HepG2 (cell line): ENCODE results near the gene ITGAV. TPM values are rescaled to one million over a fixed set of nuclear protein-coding genes. Genes with fewer than 3 reads are reported as not detected.

Experiments used
- AGO2 ChIP-seq: fragments of 200-400 bp; formaldehyde crosslinking; optimal IDR thresholded peaks from 2 replicates; pipeline ENCODE3; 2017; ENCODE audit warnings: mild to moderate bottlenecking, low read depth, low read length, moderate library complexity
- ARID5B ChIP-seq: IDR thresholded peaks from 2 replicates; pipeline ENCODE4 v1.4.0; 2020; ENCODE audit warnings: mild to moderate bottlenecking, missing genetic modification reagents
- BCL6 ChIP-seq: IDR thresholded peaks from 2 replicates; pipeline ENCODE4 v1.6.1; 2016; ENCODE audit warnings: missing genetic modification reagents, missing compliant biosample characterization
- DPF2 ChIP-seq: sonication (generic); formaldehyde crosslinking; IDR thresholded peaks from 2 replicates; pipeline ENCODE4 v1.4.0; 2020; ENCODE audit warnings: mild to moderate bottlenecking, low read depth, missing genetic modification reagents, borderline replicate concordance
- FOXP1 ChIP-seq, 2 experiments: fragments of 450-650 bp in 1 of 2; IDR thresholded peaks; 2 replicates each; pipeline ENCODE4 v1.6.1; 2017 to 2018; ENCODE audit warnings: antibody characterized with exemption in 1 of 2
- HNRNPL ChIP-seq: fragments of 200-400 bp; formaldehyde crosslinking; IDR thresholded peaks from 2 replicates; pipeline ENCODE4 v1.6.1; 2017; ENCODE audit warnings: mild to moderate bottlenecking, low read depth, low read length
- MAZ ChIP-seq, 2 experiments: sonication (generic) in 1 of 2; formaldehyde crosslinking in 1 of 2; IDR thresholded peaks; 2 replicates each; pipeline versions ENCODE4 v1.5.0 to v1.6.1; 2012 to 2020; ENCODE audit warnings: low read depth in 2 of 2, mild to moderate bottlenecking in 2 of 2, borderline replicate concordance in 1 of 2, improper control_type of control experiment in 1 of 2, low read length in 1 of 2, missing genetic modification reagents in 1 of 2, moderate library complexity in 1 of 2
- MXI1 ChIP-seq: IDR thresholded peaks from 3 replicates; pipeline ENCODE4 v1.6.1; 2012; ENCODE audit warnings: low read depth, low read length, inconsistent platforms, borderline replicate concordance
- MZF1 ChIP-seq: sonication (generic); formaldehyde crosslinking; IDR thresholded peaks from 2 replicates; pipeline ENCODE4 v1.8.1; 2023; ENCODE audit warnings: mild to moderate bottlenecking, missing genetic modification reagents, borderline replicate concordance
- PRDM4 ChIP-seq: sonication (generic); formaldehyde crosslinking; IDR thresholded peaks from 2 replicates; pipeline ENCODE4 v1.9.0; 2021; ENCODE audit warnings: missing genetic modification reagents, borderline replicate concordance
- SRY ChIP-seq: sonication (generic); formaldehyde crosslinking; IDR thresholded peaks from 2 replicates; pipeline ENCODE4 v1.8.0; 2022; ENCODE audit warnings: mild to moderate bottlenecking, missing genetic modification reagents
- TOE1 ChIP-seq: sonication (generic); formaldehyde crosslinking; IDR thresholded peaks from 2 replicates; pipeline ENCODE4 v1.4.0; 2020; ENCODE audit warnings: mild to moderate bottlenecking, missing genetic modification reagents
- ZFP90 ChIP-seq: sonication (generic); formaldehyde crosslinking; IDR thresholded peaks from 2 replicates; pipeline ENCODE4 v1.8.0; 2022; ENCODE audit warnings: missing genetic modification reagents, mild to moderate bottlenecking, inconsistent platforms, borderline replicate concordance
- ZNF251 ChIP-seq: sonication (generic); formaldehyde crosslinking; IDR thresholded peaks from 2 replicates; pipeline ENCODE4 v1.9.0; 2021; ENCODE audit warnings: mild to moderate bottlenecking, missing genetic modification reagents
- ZNF331 ChIP-seq: sonication (generic); formaldehyde crosslinking; IDR thresholded peaks from 2 replicates; pipeline ENCODE4 v1.4.0; 2020; ENCODE audit warnings: missing genetic modification reagents
- ZNF556 ChIP-seq: sonication (generic); formaldehyde crosslinking; IDR thresholded peaks from 2 replicates; pipeline ENCODE4 v1.4.0; 2020; ENCODE audit warnings: mild to moderate bottlenecking, missing genetic modification reagents, borderline replicate concordance
- ZNF597 ChIP-seq: sonication (generic); formaldehyde crosslinking; IDR thresholded peaks from 2 replicates; pipeline ENCODE4 v1.5.0; 2020; ENCODE audit warnings: missing genetic modification reagents
- ZNF740 ChIP-seq: sonication (generic); formaldehyde crosslinking; IDR thresholded peaks from 2 replicates; pipeline ENCODE4 v1.4.0; 2020; ENCODE audit warnings: missing genetic modification reagents
- ZNF777 ChIP-seq: sonication (generic); formaldehyde crosslinking; IDR thresholded peaks from 2 replicates; pipeline ENCODE4 v1.4.0; 2020; ENCODE audit warnings: missing genetic modification reagents
- ZNF800 ChIP-seq: sonication (generic); formaldehyde crosslinking; IDR thresholded peaks from 2 replicates; pipeline ENCODE4 v1.4.0; 2020; ENCODE audit warnings: missing genetic modification reagents
- polyA plus RNA-seq, 8 experiments: library from polyadenylated mRNA; depleted of rRNA in 3 of 8; stranded (reverse) in 7 of 8; unstranded in 1 of 8; fragments of >200 nt; fragmentation: Illumina TruSeq in 4 of 8; extraction: Trizol in 4 of 8; gene quantifications; 2 replicates each; pipeline versions ENCODE4 v1.2.1 to v1.2.3, GENCODE V29; 2011 to 2016; ENCODE audit warnings: low read depth in 4 of 8, missing spikeins in 1 of 8, mixed read lengths in 1 of 8; ENCODE audit not compliant: insufficient read depth in 1 of 8
- total RNA-seq, 5 experiments: library from RNA; depleted of rRNA; stranded (reverse); fragments of >200 nt; fragmentation: Illumina TruSeq; extraction: Trizol; gene quantifications; 2 replicates each; pipeline ENCODE4 v1.2.3, GENCODE V29; 2016; ENCODE audit warnings: low read depth in 1 of 5

Gene ITGAV
- total and polyA plus RNA-seq, 2 of the 13 experiments (the other 11 are each of a cell fraction or from before 2014, with no cell fraction given): 59.1 to 60.4 TPM

- TF ChIP-seq MAZ (IDR thresholded peaks at IDR 0.05; ENCODE audit: borderline replicate concordance, low read depth, low read length): no peak
- TF ChIP-seq MAZ (CRISPR knock-in tag; IDR thresholded peaks at IDR 0.05; ENCODE audit: low read depth): no peak
- no peak for TF ChIP-seq ZNF777 (CRISPR knock-in tag)
- no peak for TF ChIP-seq ZNF800
- TF ChIP-seq ZNF331: no peak
- no peak for TF ChIP-seq FOXP1 (IDR thresholded peaks at IDR 0.05)
- no peak for TF ChIP-seq FOXP1 (CRISPR knock-in tag; IDR thresholded peaks at IDR 0.05)
- TF ChIP-seq BCL6 (CRISPR knock-in tag): peak; percentile 80
- no peak for TF ChIP-seq ZNF556
- TF ChIP-seq MXI1: no peak
- TF ChIP-seq ZNF597: no peak
- TF ChIP-seq ZNF251 (CRISPR knock-in tag): no peak
- TF ChIP-seq MZF1 (CRISPR knock-in tag): no peak
- peak; percentile 50; the same call in 1 of the 2 replicates for TF ChIP-seq ARID5B (CRISPR knock-in tag)
- no peak for TF ChIP-seq ZNF740
- TF ChIP-seq TOE1: no peak
- no peak for TF ChIP-seq HNRNPL
- TF ChIP-seq PRDM4 (CRISPR knock-in tag): no peak
- TF ChIP-seq ZFP90 (CRISPR knock-in tag): no peak
- no peak for TF ChIP-seq DPF2 (CRISPR knock-in tag)
- TF ChIP-seq AGO2: no peak
- TF ChIP-seq SRY: no peak
These were observed 14.6 kb upstream of the ITGAV start (continued) for GRCh38 chr2:186575302-186575701.
